Activated naive CD4-positive, alpha-beta T cell treated with anti-CD3 and anti-CD28 coated beads, Interleukin-2, amount 50 U/mL, for 24 hours (primary cell): Measurements from ENCODE around the gene FHIT.
"Not testable (repeated sequence)": the region's sequence is repeated elsewhere in the genome, so short reads cannot be mapped to it uniquely, and the experiment has no call there.

Experiments used
- H3K27ac Mint-ChIP-seq: one replicate; pipeline ENCODE4 v1.8.0; 2021; ENCODE audit warnings: mild to moderate bottlenecking, mixed read lengths
- H3K27me3 Mint-ChIP-seq: one replicate; pipeline ENCODE4 v1.8.0; 2021; ENCODE audit warnings: mixed read lengths
- H3K36me3 Mint-ChIP-seq: one replicate; pipeline ENCODE4 v1.8.0; 2021; ENCODE audit warnings: mixed read lengths
- H3K4me1 Mint-ChIP-seq: one replicate; pipeline ENCODE4 v1.8.0; 2021; ENCODE audit warnings: mixed read lengths
- H3K4me3 Mint-ChIP-seq: one replicate; pipeline ENCODE4 v1.8.0; 2021; ENCODE audit warnings: mild to moderate bottlenecking, mixed read lengths
- H3K9me3 Mint-ChIP-seq: one replicate; pipeline ENCODE4 v1.8.0; 2021; ENCODE audit warnings: mixed read lengths

Gene FHIT

DNA sequence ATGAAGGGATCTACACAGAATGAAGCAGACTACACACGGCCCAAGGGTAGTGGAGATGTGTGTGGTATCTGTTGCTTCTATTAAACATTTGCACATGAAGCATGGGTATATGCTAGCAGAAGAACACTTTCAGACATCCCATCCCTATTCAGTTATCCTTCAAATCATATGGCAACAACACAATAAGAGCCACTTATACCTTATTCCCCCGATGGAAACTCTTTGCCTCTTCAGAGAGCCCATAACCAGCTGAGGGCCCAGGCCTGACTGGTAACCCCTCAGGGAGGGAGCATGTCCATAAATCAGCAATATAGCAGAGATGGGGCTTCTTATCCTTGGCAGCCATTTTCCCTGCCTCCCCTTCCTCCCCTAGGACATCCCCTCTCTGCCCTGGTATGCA is 210.6 kb downstream of the FHIT start:
- H3K36me3 Mint-ChIP-seq, result peaks cover 8% of the 10 kb centered on the region
- H3K4me3 Mint-ChIP-seq, result no peak overlapping the region
- peaks cover 4% of the 10 kb centered on the region for H3K9me3 Mint-ChIP-seq
- no peak overlapping the region for H3K27ac Mint-ChIP-seq
- H3K4me1 Mint-ChIP-seq, result no peaks in the 10 kb centered on the region
- H3K27me3 Mint-ChIP-seq, result no peaks in the 10 kb centered on the region

DNA sequence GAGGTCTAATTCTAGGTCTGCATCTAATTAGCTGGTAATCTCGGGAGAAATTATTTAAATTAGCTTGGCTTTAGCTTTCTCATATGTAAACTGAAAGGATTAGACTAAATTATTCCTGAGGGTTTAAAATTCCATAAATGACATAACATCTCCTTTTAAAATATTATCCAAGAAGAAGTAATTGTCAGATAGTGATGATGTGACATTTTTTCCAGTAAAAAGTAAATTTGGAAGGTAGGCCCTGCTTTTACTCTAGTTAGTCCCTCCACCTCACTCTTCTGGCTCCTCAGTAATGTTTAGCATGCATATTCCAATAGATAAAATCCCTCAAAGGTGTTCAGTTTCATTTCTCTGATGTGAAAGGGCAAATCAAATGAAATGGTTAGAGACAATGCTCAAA is 215.7 kb downstream of the FHIT start:
- peaks cover 6% of the 10 kb centered on the region for H3K9me3 Mint-ChIP-seq
- no peaks in the 10 kb centered on the region for H3K27me3 Mint-ChIP-seq
- H3K36me3 Mint-ChIP-seq, result peaks cover 5% of the 10 kb centered on the region
- H3K27ac Mint-ChIP-seq, result no peak overlapping the region
- no peak overlapping the region for H3K4me3 Mint-ChIP-seq
- no peaks in the 10 kb centered on the region for H3K4me1 Mint-ChIP-seq

DNA sequence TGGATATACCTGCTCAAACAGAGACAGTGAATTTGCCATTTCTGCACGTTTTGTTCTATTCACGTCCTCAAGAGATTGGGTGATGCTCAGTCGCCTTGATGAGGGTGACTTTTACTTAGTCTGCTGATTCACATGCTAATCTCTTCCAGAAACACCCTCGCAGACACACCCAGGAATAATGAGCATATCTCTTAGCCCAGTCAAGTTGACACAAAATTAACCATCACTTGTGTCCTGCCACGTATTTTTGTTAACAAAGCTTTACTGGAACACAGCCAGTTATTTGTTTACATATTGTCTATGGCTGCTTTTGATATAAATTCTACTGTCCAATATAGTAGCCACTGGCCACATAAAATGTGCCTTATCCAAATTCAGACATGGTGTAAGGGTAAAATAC is 218.3 kb downstream of the FHIT start:
- Mint-ChIP-seq H3K4me1 (no peaks in the 10 kb centered on the region), H3K27me3 (no peaks in the 10 kb centered on the region), H3K4me3 (no peak overlapping the region), H3K9me3 (peaks cover 6% of the 10 kb centered on the region), H3K36me3 (no peaks in the 10 kb centered on the region), H3K27ac (no peak overlapping the region)

DNA sequence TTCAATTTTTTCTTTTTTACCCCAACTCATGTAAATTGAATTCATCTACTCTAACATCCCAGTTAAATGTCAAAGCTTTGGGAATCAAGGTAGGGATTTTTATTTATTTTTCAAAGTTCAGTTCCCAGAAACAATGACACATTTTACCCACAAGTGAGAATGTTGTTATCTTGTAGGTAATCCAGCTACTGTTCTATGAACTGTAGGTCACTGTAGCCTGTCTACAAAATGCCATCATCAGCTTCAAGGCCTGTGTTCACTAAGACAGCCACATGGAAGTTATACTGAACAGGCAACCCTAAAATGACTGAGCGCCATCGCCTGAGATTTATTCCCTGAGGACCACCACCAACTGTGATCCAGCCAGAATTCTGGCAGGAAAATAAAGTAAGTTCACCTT is 219.7 kb downstream of the FHIT start:
- Mint-ChIP-seq H3K4me1 (no peaks in the 10 kb centered on the region), H3K27ac (no peak overlapping the region), H3K27me3 (no peaks in the 10 kb centered on the region), H3K36me3 (no peaks in the 10 kb centered on the region), H3K4me3 (no peak overlapping the region), H3K9me3 (peaks cover 6% of the 10 kb centered on the region)

DNA sequence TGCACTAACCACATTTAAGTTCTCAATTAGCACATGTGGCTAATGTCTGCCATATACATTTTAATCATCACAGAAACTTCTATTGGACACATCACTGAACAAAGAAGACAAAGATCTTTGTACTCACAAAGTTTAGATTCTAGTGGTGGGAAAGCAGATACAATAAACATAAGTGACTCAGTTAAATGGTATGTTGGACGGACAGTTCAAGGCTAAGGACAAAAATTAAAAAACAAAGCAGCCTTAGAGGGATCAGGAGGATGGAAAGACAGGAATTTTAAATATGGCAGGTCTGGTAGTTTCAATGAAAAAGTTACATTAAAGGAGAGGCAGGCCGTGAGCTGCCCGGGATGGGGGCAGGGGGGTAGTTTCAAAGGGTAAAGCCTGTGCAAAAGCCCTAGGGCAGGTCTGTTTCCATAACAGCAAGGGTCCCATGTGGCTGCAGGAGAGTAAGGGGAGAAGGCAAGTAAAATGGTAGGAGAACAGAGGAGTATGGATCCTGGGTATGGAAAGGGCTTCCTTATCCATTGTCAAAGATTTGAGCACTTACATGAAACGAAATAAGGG is 220.7 kb downstream of the FHIT start:
- Mint-ChIP-seq H3K36me3 (no peaks in the 10 kb centered on the region), H3K4me1 (no peaks in the 10 kb centered on the region), H3K27me3 (no peaks in the 10 kb centered on the region), H3K9me3 (peaks cover 6% of the 10 kb centered on the region), H3K27ac (no peak overlapping the region), H3K4me3 (no peak overlapping the region)

DNA sequence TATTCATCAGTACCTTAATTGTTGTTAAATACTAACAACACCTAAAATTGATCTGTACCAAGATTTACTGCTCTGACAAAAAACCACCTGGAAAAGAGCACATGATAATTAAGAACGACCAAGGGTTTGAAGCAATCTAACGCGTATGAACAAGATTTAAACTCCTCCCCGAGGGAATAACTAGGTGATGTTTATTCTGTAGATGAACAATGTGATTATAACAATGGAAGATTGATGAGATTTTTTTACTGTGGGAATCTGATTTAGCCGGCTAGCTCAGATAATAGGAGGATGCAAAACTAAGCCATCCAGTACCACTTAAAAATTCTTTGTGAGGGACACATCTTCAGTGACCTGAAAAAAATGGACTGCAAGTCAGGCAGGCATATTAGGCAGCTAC is 222.1 kb downstream of the FHIT start:
- peaks cover 4% of the 10 kb centered on the region for H3K9me3 Mint-ChIP-seq
- H3K36me3 Mint-ChIP-seq, result no peaks in the 10 kb centered on the region
- H3K27ac Mint-ChIP-seq, result no peak overlapping the region

DNA sequence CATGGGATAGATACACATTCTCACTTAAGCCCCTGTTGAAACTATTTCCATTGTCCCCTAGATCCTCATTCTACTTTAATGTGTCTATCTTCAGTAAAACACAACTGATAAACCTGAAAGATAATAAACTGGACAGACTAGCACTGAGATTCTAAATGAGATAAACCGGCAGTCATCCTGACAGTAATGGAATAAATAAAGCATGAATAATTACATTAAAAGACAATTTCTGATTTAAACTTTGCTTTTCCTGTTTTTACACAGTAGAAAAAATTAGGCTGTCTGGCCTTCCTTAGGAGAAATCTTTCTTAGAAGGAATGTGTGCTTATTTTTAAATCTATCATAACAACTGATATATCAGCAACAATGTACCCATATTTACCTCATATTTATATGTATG is 232.4 kb downstream of the FHIT start:
- Mint-ChIP-seq H3K36me3 (peaks cover 13% of the 10 kb centered on the region), H3K9me3 (peaks cover 14% of the 10 kb centered on the region), H3K27ac (no peak overlapping the region), H3K4me3 (no peak overlapping the region), H3K4me1 (no peaks in the 10 kb centered on the region), H3K27me3 (no peaks in the 10 kb centered on the region)

More for the DNA sequence above, 222.1 kb downstream of the FHIT start:
- Mint-ChIP-seq H3K27me3 (no peaks in the 10 kb centered on the region), H3K4me1 (no peaks in the 10 kb centered on the region), H3K4me3 (no peak overlapping the region)

DNA sequence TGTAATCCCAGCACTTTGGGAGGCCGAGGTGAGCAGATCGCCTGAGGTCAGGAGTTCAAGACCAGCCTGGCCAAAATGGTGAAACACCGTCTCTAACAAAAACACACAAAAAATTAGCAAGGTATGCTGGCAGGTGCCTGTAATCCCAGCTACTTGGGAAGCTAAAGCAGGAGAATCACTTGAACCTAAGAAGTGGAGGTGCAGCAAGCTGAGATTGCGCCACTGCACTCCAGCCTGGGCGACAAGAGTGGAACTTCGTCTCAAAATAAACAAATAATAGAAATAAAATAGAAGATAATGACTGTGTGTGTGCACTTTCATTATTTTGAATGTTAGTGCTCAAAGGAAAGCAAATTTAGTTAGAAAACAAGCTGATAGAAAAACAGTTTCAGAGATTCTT is 234.2 kb downstream of the FHIT start:
- H3K27ac Mint-ChIP-seq, H3K9me3 Mint-ChIP-seq, H3K4me1 Mint-ChIP-seq, H3K27me3 Mint-ChIP-seq, H3K36me3 Mint-ChIP-seq, H3K4me3 Mint-ChIP-seq: not testable (repeated sequence)

DNA sequence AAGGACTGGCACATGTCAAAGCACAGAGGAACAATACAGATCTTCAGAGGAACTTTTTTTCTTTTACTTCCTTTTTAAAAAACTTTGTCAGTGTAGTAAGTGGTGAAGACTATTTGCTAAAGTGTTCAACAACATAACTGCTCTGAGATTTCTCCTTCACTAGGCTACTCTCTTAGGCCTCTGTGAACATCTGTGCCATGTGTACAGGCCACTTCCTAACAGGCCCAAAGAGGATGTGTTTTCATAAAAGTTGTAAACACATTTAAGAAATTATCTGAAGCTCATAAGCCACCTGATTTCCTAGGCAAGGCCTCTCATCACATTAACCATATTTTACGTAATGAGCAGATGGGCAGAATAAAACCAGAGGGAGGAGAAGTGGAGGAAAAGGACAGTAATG is 235.4 kb downstream of the FHIT start:
- no peaks in the 10 kb centered on the region for H3K9me3 Mint-ChIP-seq

DNA sequence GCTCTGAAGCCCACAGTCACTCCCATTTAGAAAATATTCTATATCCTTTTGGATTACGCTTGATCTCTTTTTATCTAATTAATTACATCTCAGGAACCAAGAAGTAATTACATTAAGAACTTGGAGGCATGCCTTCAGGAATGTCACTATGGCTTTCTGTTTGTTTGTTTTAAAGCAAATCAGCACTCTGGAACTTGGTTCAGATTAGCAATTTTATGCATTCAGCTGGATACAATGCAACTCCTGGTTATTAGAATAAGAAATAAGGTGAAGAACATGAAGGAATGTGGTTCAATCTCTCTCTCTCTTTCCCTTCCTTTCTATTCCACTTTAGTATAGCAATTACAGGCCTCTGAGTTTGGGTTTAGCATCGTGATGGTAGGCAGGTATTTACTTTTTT is 235.8 kb downstream of the FHIT start:
- Mint-ChIP-seq H3K36me3 (no peaks in the 10 kb centered on the region), H3K4me3 (no peak overlapping the region), H3K4me1 (no peaks in the 10 kb centered on the region), H3K27me3 (no peaks in the 10 kb centered on the region), H3K9me3 (no peaks in the 10 kb centered on the region), H3K27ac (no peak overlapping the region)

More for the DNA sequence above, 235.4 kb downstream of the FHIT start:
- no peak overlapping the region for H3K4me3 Mint-ChIP-seq
- no peak overlapping the region for H3K27ac Mint-ChIP-seq
- H3K4me1 Mint-ChIP-seq, result no peaks in the 10 kb centered on the region
- no peaks in the 10 kb centered on the region for H3K27me3 Mint-ChIP-seq
- H3K36me3 Mint-ChIP-seq, result no peaks in the 10 kb centered on the region

DNA sequence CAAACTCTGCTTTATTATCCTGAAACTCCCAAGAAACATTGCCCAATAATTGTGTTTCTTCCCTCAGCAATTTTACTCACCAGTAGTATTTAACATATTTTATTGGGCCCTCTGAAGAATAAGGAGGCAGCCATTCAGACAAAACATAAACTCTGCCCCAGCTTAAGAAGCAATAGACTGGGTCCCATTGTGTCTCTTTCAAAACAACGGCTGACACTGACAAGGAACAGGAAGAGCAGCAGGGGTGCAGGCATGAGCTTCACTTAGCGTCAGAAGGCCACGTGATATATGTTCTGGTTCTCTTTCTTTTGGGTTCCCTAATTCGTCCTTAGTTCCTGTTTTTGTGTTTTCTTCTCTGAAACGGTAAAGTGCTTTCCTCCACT is 242.3 kb downstream of the FHIT start:
- peaks cover 4% of the 10 kb centered on the region for H3K36me3 Mint-ChIP-seq
- H3K4me3 Mint-ChIP-seq, result no peak overlapping the region
- peaks cover 5% of the 10 kb centered on the region for H3K4me1 Mint-ChIP-seq
- H3K27ac Mint-ChIP-seq, result no peak overlapping the region
- H3K27me3 Mint-ChIP-seq, result peaks cover 2% of the 10 kb centered on the region
- H3K9me3 Mint-ChIP-seq, result no peaks in the 10 kb centered on the region

DNA sequence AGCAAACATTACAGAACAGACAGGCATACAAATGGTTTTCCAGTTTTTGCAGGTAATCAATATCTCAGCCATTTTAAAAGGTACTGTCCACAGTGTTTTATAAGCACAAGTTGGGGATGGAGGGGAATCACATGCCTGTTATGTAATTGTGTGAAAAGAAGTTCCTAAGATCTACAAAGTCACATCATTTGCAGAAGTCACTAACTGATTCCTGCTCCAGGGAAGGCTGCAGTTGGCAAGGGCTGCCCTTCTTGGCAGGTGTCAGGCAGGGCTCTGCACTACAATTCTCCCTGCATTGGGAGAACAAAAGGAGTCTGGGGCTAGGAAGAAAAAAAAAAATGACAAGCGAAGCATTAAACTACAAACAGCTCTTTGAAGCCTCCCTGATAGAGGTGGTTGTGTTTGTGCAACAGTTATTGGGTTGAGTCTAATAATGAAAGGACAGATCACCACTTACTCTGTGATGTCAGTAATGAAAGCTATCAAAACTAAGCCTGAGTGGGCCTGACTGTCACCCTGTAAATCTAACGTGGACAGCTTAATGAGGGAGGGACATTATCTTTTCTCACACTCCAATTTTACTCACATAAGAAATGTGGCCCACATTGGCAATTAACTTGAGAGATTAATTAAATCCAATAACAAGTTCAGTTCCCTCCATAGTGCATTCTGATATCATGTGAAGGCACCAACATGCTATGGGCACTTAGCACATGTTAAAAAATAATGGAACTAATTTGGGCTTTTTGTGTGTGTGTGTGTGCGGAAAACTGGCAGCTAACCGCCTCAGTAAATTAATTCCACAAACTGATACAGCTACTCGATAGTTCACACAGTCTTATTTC is 242.9 kb downstream of the FHIT start:
- Mint-ChIP-seq H3K27me3 (peaks cover 2% of the 10 kb centered on the region), H3K36me3 (peaks cover 4% of the 10 kb centered on the region), H3K27ac (no peak overlapping the region), H3K9me3 (no peaks in the 10 kb centered on the region), H3K4me3 (no peak overlapping the region), H3K4me1 (peaks cover 5% of the 10 kb centered on the region)

DNA sequence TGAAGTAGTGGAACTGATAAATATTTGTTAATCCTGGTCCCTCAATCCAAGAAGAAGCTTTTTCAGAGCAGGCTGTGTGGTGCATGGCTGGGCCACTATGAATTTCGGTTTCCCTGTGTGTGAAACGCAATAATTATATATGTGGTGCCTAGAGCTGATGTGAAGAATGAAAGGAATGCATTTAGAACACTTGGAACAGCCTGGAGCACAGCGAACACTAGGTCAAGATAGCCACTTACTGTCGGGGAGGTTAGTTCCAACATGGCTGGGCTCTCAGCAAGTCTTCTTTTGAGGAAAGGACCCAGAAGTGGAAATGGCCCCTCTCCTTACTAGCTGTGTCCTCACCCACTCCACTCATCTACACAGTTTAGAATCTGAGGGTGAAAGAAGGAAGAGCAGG is 245.7 kb downstream of the FHIT start:
- Mint-ChIP-seq H3K27ac (no peak overlapping the region), H3K27me3 (peaks cover 2% of the 10 kb centered on the region), H3K4me3 (no peak overlapping the region), H3K9me3 (no peaks in the 10 kb centered on the region), H3K36me3 (peaks cover 4% of the 10 kb centered on the region), H3K4me1 (peaks cover 5% of the 10 kb centered on the region)

DNA sequence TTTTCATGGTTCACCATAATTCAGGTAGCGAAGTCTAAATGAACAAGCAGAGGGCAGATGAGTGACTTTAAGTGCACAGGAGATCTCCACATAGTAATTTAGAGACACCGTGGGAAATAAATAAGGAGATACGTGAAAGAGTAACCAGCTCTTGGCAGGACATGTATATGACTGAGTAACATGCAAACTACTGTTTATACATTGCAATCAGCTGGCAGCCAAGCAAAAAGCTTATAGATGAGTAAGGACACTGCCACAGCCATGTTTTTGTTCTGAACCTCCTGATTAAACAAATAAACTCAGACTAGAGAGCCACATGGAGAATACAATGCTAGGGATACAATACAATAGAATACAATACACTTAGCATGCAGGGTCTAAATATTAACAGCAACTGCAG is 252.4 kb downstream of the FHIT start:
- H3K9me3 Mint-ChIP-seq, result no peaks in the 10 kb centered on the region
- H3K4me3 Mint-ChIP-seq, result no peak overlapping the region
- no peaks in the 10 kb centered on the region for H3K4me1 Mint-ChIP-seq
- H3K27me3 Mint-ChIP-seq, result no peaks in the 10 kb centered on the region
- no peak overlapping the region for H3K27ac Mint-ChIP-seq
- H3K36me3 Mint-ChIP-seq, result no peaks in the 10 kb centered on the region

DNA sequence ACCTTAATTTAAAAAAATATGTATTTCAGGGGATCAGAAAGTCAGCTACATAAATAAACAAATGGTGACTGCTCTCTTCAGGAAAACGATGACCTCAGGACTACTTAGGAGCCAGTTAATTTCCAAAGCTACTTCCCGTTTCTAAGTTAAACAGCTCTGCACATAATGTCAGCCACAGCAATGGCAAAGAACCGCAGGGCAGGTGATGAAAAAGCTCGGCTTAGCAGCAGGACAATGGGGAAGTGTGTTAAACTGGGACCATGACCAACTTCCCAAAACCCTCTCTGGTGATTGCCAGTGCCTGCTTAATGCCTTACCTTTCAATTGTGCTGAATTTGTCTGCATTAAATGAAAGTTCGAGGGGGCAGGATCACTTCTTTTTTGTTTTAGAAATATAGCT is 258.9 kb downstream of the FHIT start:
- H3K27ac Mint-ChIP-seq, result no peak overlapping the region
- no peaks in the 10 kb centered on the region for H3K27me3 Mint-ChIP-seq
- H3K36me3 Mint-ChIP-seq, result peaks cover 3% of the 10 kb centered on the region
- H3K4me3 Mint-ChIP-seq, result no peak overlapping the region
- no peaks in the 10 kb centered on the region for H3K9me3 Mint-ChIP-seq
- no peaks in the 10 kb centered on the region for H3K4me1 Mint-ChIP-seq

DNA sequence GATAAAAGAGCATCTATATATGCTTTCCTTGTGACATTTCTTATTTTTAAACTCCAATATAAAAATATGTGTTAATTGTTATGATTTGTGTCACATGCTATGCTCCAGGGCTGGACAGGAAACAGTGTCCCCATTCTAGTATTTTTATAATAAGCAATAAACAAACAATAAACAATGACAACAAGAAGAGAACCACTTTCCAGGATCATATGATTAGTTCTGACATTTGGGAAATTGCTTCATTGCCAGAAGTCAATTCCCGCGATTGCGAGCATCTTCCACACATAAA is 260.9 kb downstream of the FHIT start:
- Mint-ChIP-seq H3K4me1 (no peaks in the 10 kb centered on the region), H3K4me3 (no peak overlapping the region), H3K27me3 (no peaks in the 10 kb centered on the region), H3K36me3 (peaks cover 5% of the 10 kb centered on the region), H3K9me3 (peaks cover 9% of the 10 kb centered on the region), H3K27ac (no peak overlapping the region)
